COLO668 (cell line): ENCODE measurements around the gene SLC24A3.

Source experiments
- DNase-seq: peaks from one replicate; lab custom pipeline; 2025; ENCODE audit not compliant: unreplicated experiment; lab: John Stamatoyannopoulos, UW

The SLC24A3 gene

GRCh38 chr20:19416627-19417026, 204.2 kb downstream of the SLC24A3 start:
- DNase-seq, result no peak

GRCh38 chr20:19419396-19419795, 207.0 kb downstream of the SLC24A3 start:
- no peak for DNase-seq

GRCh38 chr20:19423097-19423899, 210.9 kb downstream of the SLC24A3 start:
- DNase-seq, result no peak

- DNase-seq, result no peak
These were observed 211.6 kb downstream of the SLC24A3 start for GRCh38 chr20:19423900-19424620.

DNA sequence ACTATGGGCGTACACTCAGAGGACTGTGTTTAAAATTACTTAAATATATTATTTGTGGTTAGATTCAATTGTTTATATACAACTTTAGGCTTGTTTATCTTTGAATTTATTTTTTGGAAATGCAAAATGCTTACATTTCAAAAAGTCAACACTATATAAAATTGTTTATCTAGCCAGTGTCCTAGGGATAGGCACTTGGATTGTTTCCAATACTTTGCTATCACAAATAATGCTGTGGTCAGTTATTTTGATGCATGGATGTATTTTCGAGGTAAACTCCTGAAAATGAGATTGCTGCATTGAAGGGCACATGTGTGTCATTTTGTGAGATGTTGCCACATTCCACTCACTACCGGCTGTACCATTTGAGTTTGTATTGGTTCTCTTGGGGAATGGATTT, 213.9 kb downstream of the SLC24A3 start:
- DNase-seq, result no peak

- no peak for DNase-seq
These were observed 215.0 kb downstream of the SLC24A3 start for GRCh38 chr20:19427480-19427879.

GRCh38 chr20:19427913-19428312, 215.5 kb downstream of the SLC24A3 start:
- no peak for DNase-seq

DNA sequence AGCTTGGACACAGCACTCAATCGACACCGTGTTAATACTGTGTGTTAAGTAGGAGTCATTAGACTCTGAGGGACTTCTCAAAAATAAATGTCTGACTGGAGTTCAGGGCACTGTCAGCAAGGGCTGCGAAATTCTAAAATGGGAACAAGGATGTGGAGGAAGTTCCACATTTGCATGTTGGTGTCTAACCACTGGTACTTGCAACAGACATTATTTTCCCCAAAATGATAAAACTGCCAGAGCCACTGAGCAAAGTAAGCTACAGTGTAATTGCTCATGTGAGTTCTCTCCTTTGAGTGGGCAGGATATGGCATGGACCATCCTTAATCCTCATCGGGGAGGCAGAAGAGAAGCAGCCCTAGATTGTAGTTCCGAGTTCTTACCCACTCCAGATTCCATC, 215.9 kb downstream of the SLC24A3 start:
- DNase-seq, result no peak

DNA sequence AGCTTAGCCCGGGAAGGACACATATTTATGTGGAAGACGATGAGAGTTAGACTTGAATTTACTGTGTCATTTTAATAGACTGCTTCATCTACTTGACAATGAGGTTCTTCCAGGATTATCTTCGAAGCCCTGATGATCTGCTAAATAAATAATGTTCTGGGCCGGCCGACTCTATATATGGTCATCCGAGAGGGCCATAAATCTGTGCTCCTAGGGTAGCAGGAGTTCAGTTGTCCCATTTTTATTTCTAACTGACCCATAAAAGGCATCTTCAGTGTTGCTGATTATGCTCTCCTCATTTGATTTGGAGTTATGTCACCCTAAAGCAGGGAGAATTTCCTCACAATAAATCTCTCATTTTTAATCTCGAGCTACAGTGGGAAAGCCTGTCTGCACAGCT, 217.1 kb downstream of the SLC24A3 start:
- DNase-seq, result no peak

- DNase-seq, result no peak
These were observed 218.3 kb downstream of the SLC24A3 start for GRCh38 chr20:19430641-19431315.

DNA sequence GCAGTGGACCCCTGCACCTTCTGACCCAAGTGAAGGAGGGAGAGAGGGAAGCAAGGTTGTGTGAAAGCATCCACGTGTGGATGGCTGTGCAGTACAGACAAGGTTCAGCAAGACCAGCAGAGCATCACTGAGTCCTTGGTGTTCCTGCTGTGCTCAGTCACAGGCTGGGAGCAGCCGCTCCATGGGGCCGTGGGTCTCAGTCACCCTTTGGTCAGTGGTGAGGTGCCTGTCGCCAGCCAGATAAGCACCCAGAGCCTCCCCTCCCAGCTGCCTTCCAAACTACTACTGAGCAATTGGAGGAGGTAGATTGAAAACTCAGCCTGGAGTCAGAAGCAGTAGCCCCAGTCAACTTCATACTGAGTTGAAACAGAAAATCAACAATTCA, 218.9 kb downstream of the SLC24A3 start:
- no peak for DNase-seq

DNA sequence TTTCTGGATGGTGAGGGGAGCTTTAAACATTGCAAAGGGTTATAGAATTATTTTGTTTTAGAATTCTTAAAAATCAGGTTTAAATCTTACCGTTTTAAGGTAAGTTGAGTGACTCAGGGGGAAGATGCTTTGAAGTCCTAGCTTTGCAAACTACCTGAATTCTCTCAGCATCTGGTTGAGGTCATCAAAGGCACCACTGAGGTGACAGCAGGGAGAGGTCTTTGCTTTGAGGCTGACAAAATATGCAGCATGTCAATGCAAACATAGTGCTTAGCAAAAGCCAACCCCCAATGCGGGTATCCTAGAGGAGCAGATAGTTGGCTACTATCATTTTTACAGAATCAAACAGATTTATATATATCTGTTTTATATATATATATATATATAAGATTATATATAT, 219.5 kb downstream of the SLC24A3 start:
- no peak for DNase-seq

DNA sequence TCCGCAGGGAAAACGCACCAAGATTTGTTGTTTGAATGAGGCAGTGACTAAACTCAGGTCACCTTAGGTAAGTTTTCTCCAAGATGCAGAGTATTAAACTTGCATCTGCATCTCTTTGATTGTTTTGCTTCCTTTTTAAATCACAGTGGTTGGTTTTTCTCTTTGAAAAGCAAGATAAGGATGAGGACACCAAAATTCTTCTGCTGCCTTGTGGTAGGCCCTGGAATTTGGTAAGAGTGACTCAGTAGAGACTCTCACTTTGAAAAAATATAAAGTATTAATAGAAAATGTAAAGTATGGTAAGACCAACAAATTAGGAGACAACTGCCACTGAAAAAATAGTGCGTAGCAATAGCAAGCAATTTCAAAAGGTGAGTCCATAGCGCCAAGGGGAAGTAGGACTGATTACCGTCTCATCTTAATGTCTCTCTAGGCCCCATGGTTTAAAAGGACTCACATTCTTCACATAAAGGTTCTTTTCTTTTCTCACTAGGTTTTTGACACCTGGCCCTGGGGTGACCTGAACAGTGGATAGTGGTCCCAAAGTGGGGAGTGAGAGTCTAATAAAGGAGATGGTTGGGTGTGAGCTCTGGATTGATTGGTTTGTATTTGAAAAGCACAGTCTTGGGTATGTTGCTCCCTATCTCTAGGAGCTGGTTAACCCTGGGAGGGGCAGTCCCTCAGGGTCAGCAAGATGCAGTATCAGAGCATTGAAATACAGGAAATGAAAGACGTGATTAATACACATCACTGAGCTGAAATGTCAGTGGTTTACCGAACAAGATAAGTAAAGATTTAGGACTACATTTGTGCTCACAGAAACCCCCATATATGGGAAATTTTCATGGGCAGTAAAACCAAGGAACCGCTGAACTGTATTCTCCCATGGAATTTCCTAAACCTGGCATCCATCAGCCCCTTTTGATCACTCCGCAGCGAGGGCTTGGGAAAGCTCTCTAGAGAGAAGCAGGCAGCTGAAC, 221.2 kb downstream of the SLC24A3 start:
- DNase-seq, result no peak

GRCh38 chr20:19435316-19435715, 222.9 kb downstream of the SLC24A3 start:
- DNase-seq, result no peak

GRCh38 chr20:19435821-19436220, 223.4 kb downstream of the SLC24A3 start:
- no peak for DNase-seq

DNA sequence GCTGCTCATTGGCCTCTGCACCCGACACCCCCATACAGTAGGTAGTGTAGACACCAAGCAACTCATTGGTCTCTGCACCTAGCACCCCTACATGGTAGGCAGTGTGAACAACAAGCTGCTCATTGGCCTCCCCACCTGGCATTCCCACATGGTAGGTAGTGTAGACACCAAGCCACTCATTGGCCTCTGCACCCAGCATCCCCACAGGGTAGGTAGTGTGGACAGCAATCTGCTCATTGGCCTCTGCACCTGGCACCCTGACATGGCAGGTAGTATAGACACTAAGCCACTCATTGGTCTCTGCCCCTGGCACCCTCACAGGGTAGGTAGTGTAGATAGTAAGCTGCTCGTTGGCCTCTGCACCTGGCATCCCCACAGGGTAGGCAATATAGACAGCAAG, 226.0 kb downstream of the SLC24A3 start:
- no peak for DNase-seq

DNA sequence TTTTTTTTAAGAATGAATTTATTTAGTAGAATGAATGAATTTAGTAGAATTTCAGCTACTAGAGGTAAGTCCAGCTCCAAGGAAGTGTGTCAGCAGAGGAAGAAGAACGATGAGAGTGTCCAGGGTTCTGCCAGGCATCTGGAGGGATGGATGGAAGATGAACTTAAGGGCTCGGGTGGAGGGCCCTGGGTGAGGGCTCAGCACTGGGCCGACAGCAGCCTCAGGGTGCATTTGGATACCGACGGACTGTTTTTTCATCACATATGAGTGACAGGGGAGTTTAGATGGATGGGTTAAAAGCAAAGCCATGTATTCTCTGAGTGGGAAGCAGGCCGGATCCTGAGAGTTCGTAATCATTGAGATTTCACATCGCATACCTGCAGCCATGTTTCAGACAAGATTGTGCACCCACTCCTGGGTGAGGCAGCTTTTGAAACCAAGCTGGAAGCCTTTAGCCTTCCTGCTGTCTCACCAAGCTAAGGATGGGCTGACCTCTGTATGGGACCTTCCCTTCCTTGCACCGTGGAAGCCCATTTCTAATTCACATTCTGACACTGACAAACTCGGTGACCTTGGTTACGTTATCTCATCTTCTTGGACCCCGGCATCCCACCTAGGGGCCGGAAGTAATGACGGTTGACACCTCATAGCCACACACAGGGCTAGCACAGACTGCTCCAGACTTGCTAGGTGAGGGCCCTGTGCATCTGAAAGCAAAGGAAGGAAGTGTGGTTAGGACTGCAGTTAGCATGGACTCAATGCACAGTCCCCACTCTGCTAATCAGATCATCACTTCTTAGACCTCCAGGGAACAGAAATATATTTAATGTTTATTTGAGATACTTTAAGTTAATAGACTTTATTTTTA, 228.5 kb downstream of the SLC24A3 start:
- DNase-seq, result no peak

DNA sequence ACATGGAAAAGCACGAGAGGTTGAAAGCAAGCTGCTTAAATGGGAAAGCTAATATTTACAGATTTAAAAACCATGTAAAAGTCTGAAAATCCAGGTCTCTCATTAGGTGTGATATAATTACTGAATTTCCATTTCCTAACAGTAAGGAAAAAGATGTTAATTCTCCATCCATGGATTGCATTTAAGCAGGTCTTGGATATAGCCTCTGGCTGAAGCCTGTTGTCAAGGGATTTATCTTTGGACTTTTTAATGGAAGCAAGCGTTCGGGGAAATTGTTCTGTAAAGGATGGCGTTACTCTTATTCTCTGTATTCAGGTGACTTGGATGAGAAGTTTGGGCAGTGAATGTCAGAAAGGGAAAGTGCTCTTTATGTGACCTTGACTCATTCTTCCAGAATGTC, 233.8 kb downstream of the SLC24A3 start:
- no peak for DNase-seq

GRCh38 chr20:19448632-19449031, 236.2 kb downstream of the SLC24A3 start:
- no peak for DNase-seq

DNA sequence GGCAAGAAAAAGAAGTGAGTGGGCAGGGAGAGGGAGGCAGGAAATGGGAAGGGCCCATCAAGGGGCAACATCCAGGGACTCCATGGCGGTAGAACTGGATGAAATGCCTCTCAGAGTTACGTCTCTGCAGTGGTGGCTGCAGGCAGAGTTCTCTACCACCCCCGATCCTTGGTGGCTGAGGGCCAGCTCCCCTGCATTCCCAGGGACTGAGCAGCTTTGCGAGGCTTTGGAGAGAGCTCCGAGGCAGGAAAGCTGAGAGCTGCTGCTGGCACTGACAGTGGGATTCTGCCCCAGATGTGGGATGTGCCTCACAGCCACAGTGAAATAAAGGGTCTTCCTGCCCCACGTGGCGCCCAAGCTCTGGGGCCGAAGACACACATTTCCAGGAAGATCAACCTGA, 236.6 kb downstream of the SLC24A3 start:
- no peak for DNase-seq
